Loucy (cell line): Measurements from ENCODE around the gene SGMS1.

Experiments used
- CTCF ChIP-seq: fragments of 200-600 bp; sonication (generic); conservative IDR thresholded peaks from 2 replicates; pipeline ENCODE4 v1.5.1; 2014; ENCODE audit warnings: mild to moderate bottlenecking, antibody characterized with exemption, low read length
- EZH2phosphoT487 ChIP-seq: fragments of 200-600 bp; IDR thresholded peaks from 2 replicates; pipeline ENCODE4 v1.6.1; 2018; ENCODE audit warnings: antibody characterized with exemption, mild to moderate bottlenecking, moderate library complexity, borderline replicate concordance

- TF ChIP-seq CTCF (no peak), EZH2phosphoT487 (no peak)
These were observed 28.0 kb downstream of the SGMS1 start for GRCh38 chr10:50595785-50596184.
